Measurements from ENCODE around the gene EXOSC10. TPM values are rescaled to one million over a fixed set of nuclear protein-coding genes. Genes with fewer than 3 reads are reported as not detected.

The EXOSC10 gene
- polyA plus RNA-seq, 1 of the 3 experiments (the other 2 are of a cell fraction) = 62.5 TPM

DNA sequence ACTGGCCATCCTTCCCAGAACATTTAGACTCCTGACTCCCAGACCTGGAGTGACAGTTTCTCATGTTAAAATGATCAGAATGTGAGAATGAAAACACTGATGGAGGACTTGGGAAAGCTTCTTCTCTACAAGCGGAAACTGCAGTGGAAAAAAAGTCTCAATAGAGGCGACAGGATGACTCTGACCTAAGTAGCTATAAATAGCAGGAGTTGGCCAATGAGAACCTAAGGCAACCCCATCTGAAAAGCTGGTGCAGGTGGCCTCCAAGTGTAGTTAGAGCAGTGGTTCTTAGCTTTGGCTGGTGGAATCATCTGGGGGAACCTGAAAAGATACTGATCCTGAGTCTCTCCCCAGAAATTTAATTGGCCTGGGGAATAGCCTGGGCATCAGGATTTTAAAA is 44.2 kb upstream of the EXOSC10 start:
- Histone ChIP-seq H3K9me2 (no peaks in the 10 kb centered on the region), H3K4me1 (ENCODE audit: control insufficient read depth in 1 of 2, insufficient read depth in 2 of 2, low read depth in 1 of 2, low read length in 1 of 2) (peaks cover 8 to 32% of the 10 kb centered on the region in 2 experiments; a peak in 2 of 4 replicates), H3K4me3 (ENCODE audit: low read depth in 2 of 2, low read length in 1 of 2) (no peak overlapping the region), H3K27ac (ENCODE audit: low read depth in 2 of 2, low read length in 1 of 2) (no peak overlapping the region), H3K9ac (no peak overlapping the region), H4K20me1 (ENCODE audit: insufficient read depth) (no peaks in the 10 kb centered on the region), H3K27me3 (ENCODE audit: insufficient read depth) (no peaks in the 10 kb centered on the region), H3K36me3 (replicated peaks in 1 of 2; ENCODE audit: control insufficient read depth in 1 of 2, insufficient read depth in 2 of 2, low read length in 1 of 2) (peaks cover 13 to 43% of the 10 kb centered on the region in 2 experiments), H3F3A (replicated peaks; ENCODE audit: insufficient read depth) (peaks cover 14% of the 10 kb centered on the region), H3K9me3 (no peaks in the 10 kb centered on the region), H3K4me2 (no peak overlapping the region), H2AFZ (ENCODE audit: low read depth) (no peak overlapping the region), H3K79me2 (ENCODE audit: insufficient read depth) (no peaks in the 10 kb centered on the region)
- no peak for DNase-seq
- ChIA-PET POLR2A (interaction anchor here (0.8 to 1.1 kb wide), 2 partner anchors 11 to 37 kb away, joined by 3 to 4 read pairs; no protein-coding TSS in a partner anchor), CTCF (interaction anchor here (0.7 to 2.1 kb wide), 2 partner anchors 11 to 55 kb away, joined by 3 to 7 read pairs; no protein-coding TSS in a partner anchor)
- TF ChIP-seq NFIC (IDR thresholded peaks at IDR 0.05; ENCODE audit: borderline replicate concordance) = no peak
- no peak for TF ChIP-seq MEF2A (IDR thresholded peaks at IDR 0.05; ENCODE audit: borderline replicate concordance, low read depth)
- no peak for TF ChIP-seq CHD2 (IDR thresholded peaks at IDR 0.05; ENCODE audit: low read length, partially characterized antibody)
- TF ChIP-seq EZH2phosphoT487 (IDR thresholded peaks at IDR 0.05; ENCODE audit: borderline replicate concordance, low read depth) = no peak
- TF ChIP-seq, protein P1, sequence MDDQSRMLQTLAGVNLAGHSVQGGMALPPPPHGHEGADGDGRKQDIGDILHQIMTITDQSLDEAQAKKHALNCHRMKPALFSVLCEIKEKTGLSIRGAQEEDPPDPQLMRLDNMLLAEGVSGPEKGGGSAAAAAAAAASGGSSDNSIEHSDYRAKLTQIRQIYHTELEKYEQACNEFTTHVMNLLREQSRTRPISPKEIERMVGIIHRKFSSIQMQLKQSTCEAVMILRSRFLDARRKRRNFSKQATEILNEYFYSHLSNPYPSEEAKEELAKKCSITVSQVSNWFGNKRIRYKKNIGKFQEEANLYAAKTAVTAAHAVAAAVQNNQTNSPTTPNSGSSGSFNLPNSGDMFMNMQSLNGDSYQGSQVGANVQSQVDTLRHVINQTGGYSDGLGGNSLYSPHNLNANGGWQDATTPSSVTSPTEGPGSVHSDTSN (IDR thresholded peaks at IDR 0.05) = no peak
- no peak for TF ChIP-seq FOXJ3 (CRISPR knock-in tag; IDR thresholded peaks at IDR 0.05)
- no peak for TF ChIP-seq POLR2AphosphoS5 (IDR thresholded peaks at IDR 0.05; ENCODE audit: low read depth, low read length)
- TF ChIP-seq, protein P2, sequence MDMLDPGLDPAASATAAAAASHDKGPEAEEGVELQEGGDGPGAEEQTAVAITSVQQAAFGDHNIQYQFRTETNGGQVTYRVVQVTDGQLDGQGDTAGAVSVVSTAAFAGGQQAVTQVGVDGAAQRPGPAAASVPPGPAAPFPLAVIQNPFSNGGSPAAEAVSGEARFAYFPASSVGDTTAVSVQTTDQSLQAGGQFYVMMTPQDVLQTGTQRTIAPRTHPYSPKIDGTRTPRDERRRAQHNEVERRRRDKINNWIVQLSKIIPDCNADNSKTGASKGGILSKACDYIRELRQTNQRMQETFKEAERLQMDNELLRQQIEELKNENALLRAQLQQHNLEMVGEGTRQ (IDR thresholded peaks at IDR 0.05; ENCODE audit: borderline replicate concordance, low read depth, low read length) = no peak
- TF ChIP-seq JUND (IDR thresholded peaks at IDR 0.05) = no peak
- no peak for TF ChIP-seq GATA2 (CRISPR knock-in tag; IDR thresholded peaks at IDR 0.05)
- no peak for TF ChIP-seq IRF3 (IDR thresholded peaks at IDR 0.05; ENCODE audit: low read depth, low read length)
- no peak for TF ChIP-seq RXRA (IDR thresholded peaks at IDR 0.05; ENCODE audit: borderline replicate concordance, low read depth)
- TF ChIP-seq RFX5 (IDR thresholded peaks at IDR 0.05; ENCODE audit: low read length) = no peak
- no peak for TF ChIP-seq MAX (IDR thresholded peaks at IDR 0.05; ENCODE audit: low read depth)
- no peak for TF ChIP-seq USF1 (IDR thresholded peaks at IDR 0.05; ENCODE audit: borderline replicate concordance, low read depth)
- 91% methylated on average over 2 of the region's 2 CpGs for WGBS (ENCODE audit: low lambda C conversion rate)
